ENCODE results near the gene SAG.

- no peak for TF ChIP-seq POLR2A (IDR thresholded peaks at IDR 0.05)
- TF ChIP-seq CTCF (IDR thresholded peaks at IDR 0.05) = no peak
Observed at GRCh38 chr2:233331536-233331935, 23.9 kb downstream of the SAG start.

Data from adrenal gland (tissue), 5 donors.